H9 (cell line): ENCODE measurements around the gene ACACB. TPM values are rescaled to one million over a fixed set of nuclear protein-coding genes. Genes with fewer than 3 reads are reported as not detected.

ENCODE experiments used
- DNase-seq: peaks from one replicate; pipeline ENCODE4 v3.0.0-alpha.2; 2017
- H2AFZ ChIP-seq: one replicate; pipeline ENCODE4 v1.6.1; 2013; ENCODE audit warnings: mild to moderate bottlenecking, low read length, control low read depth, moderate library complexity
- H2AK5ac ChIP-seq: 2 replicates; pipeline ENCODE4 v1.6.1; 2013; ENCODE audit warnings: low read length, control low read depth, mixed read lengths; ENCODE audit not compliant: insufficient read length
- H2BK120ac ChIP-seq: one replicate; pipeline ENCODE4 v1.6.1; 2013; ENCODE audit warnings: low read depth, mild to moderate bottlenecking, low read length, control low read depth, inconsistent platforms; ENCODE audit not compliant: poor library complexity, severe bottlenecking
- H2BK12ac ChIP-seq: 2 replicates; pipeline ENCODE4 v1.6.1; 2013; ENCODE audit warnings: low read length, control low read depth, mixed read lengths, low read depth; ENCODE audit not compliant: insufficient read length
- H2BK15ac ChIP-seq: 2 replicates; pipeline ENCODE4 v1.6.1; 2013; ENCODE audit warnings: low read depth, low read length, control low read depth
- H2BK20ac ChIP-seq: one replicate; pipeline ENCODE4 v1.6.1; 2013; ENCODE audit warnings: low read depth, mild to moderate bottlenecking, low read length, control low read depth, inconsistent platforms; ENCODE audit not compliant: poor library complexity, severe bottlenecking
- H2BK5ac ChIP-seq: 2 replicates; pipeline ENCODE4 v1.6.1; 2013; ENCODE audit warnings: low read length, control low read depth, mixed read lengths; ENCODE audit not compliant: insufficient read length
- H3K14ac ChIP-seq: 2 replicates; pipeline ENCODE4 v1.6.1; 2013; ENCODE audit warnings: low read length, control low read depth; ENCODE audit not compliant: insufficient read depth
- H3K18ac ChIP-seq: 2 replicates; pipeline ENCODE4 v1.6.1; 2013; ENCODE audit warnings: low read depth, mild to moderate bottlenecking, mixed read lengths, low read length, control low read depth; ENCODE audit not compliant: insufficient read length
- H3K23ac ChIP-seq: 2 replicates; pipeline ENCODE4 v1.6.1; 2013; ENCODE audit warnings: low read length, control low read depth, mixed read lengths, low read depth; ENCODE audit not compliant: insufficient read length
- H3K23me2 ChIP-seq: 2 replicates; pipeline ENCODE4 v1.6.1; 2013; ENCODE audit warnings: low read depth, mild to moderate bottlenecking, mixed read lengths, low read length, control low read depth; ENCODE audit not compliant: insufficient read length, poor library complexity, severe bottlenecking
- H3K27ac ChIP-seq: 2 replicates; pipeline ENCODE4 v1.5.1; 2013; ENCODE audit warnings: low read length, control low read depth, mixed read lengths, low read depth; ENCODE audit not compliant: insufficient read length
- H3K27me3 ChIP-seq: 2 replicates; pipeline ENCODE4 v1.6.1; 2013; ENCODE audit warnings: low read length, control low read depth, inconsistent platforms; ENCODE audit not compliant: insufficient read depth
- H3K4ac ChIP-seq: 2 replicates; pipeline ENCODE4 v1.6.1; 2013; ENCODE audit warnings: low read depth, mild to moderate bottlenecking, control low read depth, inconsistent platforms, low read length, moderate library complexity
- H3K4me1 ChIP-seq: 2 replicates; pipeline ENCODE4 v1.6.1; 2013; ENCODE audit warnings: low read length, control low read depth, inconsistent platforms; ENCODE audit not compliant: insufficient read depth
- H3K4me2 ChIP-seq: 2 replicates; pipeline ENCODE4 v1.6.1; 2013; ENCODE audit warnings: low read length, control low read depth, mixed read lengths; ENCODE audit not compliant: insufficient read length, insufficient read depth
- H3K56ac ChIP-seq: 2 replicates; pipeline ENCODE4 v1.6.1; 2013; ENCODE audit warnings: low read depth, mild to moderate bottlenecking, mixed read lengths, low read length, control low read depth; ENCODE audit not compliant: insufficient read length
- H3K79me1 ChIP-seq: 2 replicates; pipeline ENCODE4 v1.6.1; 2013; ENCODE audit warnings: low read depth, mild to moderate bottlenecking, moderate library complexity, low read length, control low read depth, inconsistent platforms; ENCODE audit not compliant: insufficient read depth, poor library complexity, severe bottlenecking
- H3K79me2 ChIP-seq: 2 replicates; pipeline ENCODE4 v1.6.1; 2013; ENCODE audit warnings: low read length, control low read depth, inconsistent platforms; ENCODE audit not compliant: insufficient read depth
- H3K9ac ChIP-seq: 2 replicates; pipeline ENCODE4 v1.6.1; 2013; ENCODE audit warnings: low read length, control low read depth, mixed read lengths; ENCODE audit not compliant: insufficient read length; ENCODE audit errors: extremely low read depth
- H3K9me3 ChIP-seq: one replicate; pipeline ENCODE4 v1.6.1; 2013; ENCODE audit warnings: low read depth, low read length, inconsistent platforms; ENCODE audit not compliant: control insufficient read depth
- H3T11ph ChIP-seq: one replicate; pipeline ENCODE4 v1.6.1; 2013; ENCODE audit warnings: mild to moderate bottlenecking, low read length, control low read depth, inconsistent platforms
- H4K20me1 ChIP-seq: one replicate; pipeline ENCODE4 v1.6.1; 2013; ENCODE audit not compliant: control insufficient read depth, insufficient read length, insufficient read depth
- H4K5ac ChIP-seq: 2 replicates; pipeline ENCODE4 v1.6.1; 2013; ENCODE audit warnings: low read depth, mild to moderate bottlenecking, mixed read lengths, low read length, control low read depth; ENCODE audit not compliant: insufficient read length
- H4K8ac ChIP-seq: replicated peaks from 2 replicates; pipeline ENCODE4 v1.6.1; 2013; ENCODE audit warnings: low read length, control low read depth, mixed read lengths, low read depth; ENCODE audit not compliant: insufficient read length
- H4K91ac ChIP-seq: 2 replicates; pipeline ENCODE4 v1.6.1; 2013; ENCODE audit warnings: low read depth, mild to moderate bottlenecking, moderate library complexity, mixed read lengths, low read length, control low read depth; ENCODE audit not compliant: insufficient read length
- H3K27ac Mint-ChIP-seq, 3 experiments: 2 replicates in 2 of 3; 3 replicates in 1 of 3; pipeline ENCODE4 v1.8.0; 2020 to 2021; ENCODE audit warnings: mixed read lengths in 3 of 3, mild to moderate bottlenecking in 1 of 3, moderate library complexity in 1 of 3
- H3K27me3 Mint-ChIP-seq: 2 replicates; pipeline ENCODE4 v1.8.0; 2021; ENCODE audit warnings: low read depth, mild to moderate bottlenecking, moderate library complexity, mixed read lengths
- H3K36me3 Mint-ChIP-seq, 3 experiments: 2 replicates in 2 of 3; 3 replicates in 1 of 3; pipeline ENCODE4 v1.8.0; 2020 to 2021; ENCODE audit warnings: low read depth in 3 of 3, mixed read lengths in 3 of 3; ENCODE audit not compliant: insufficient read depth in 1 of 3
- H3K4me1 Mint-ChIP-seq, 2 experiments: 2 replicates each; pipeline ENCODE4 v1.8.0; 2020; ENCODE audit warnings: mixed read lengths in 2 of 2
- H3K4me3 Mint-ChIP-seq, 2 experiments: 2 replicates in 1 of 2; 3 replicates in 1 of 2; pipeline ENCODE4 v1.8.0; 2020 to 2021; ENCODE audit warnings: mild to moderate bottlenecking in 2 of 2, mixed read lengths in 2 of 2, moderate library complexity in 1 of 2
- H3K9me3 Mint-ChIP-seq, 2 experiments: 2 replicates in 1 of 2; 3 replicates in 1 of 2; pipeline ENCODE4 v1.8.0; 2020; ENCODE audit warnings: mild to moderate bottlenecking in 2 of 2, mixed read lengths in 2 of 2, moderate library complexity in 1 of 2
- CTCF ChIP-seq: fragments of 200-600 bp; sonication (generic); conservative IDR thresholded peaks from 3 replicates; pipeline ENCODE4 v1.8.0; 2021; ENCODE audit warnings: antibody characterized with exemption, mild to moderate bottlenecking
- WGBS: extraction: QIAGEN DNeasy Blood & Tissue Kit; methylation state at CpG from one replicate; pipeline ENCODE4 v1.1.7; 2013; ENCODE audit warnings: missing lambda C conversion rate, low lambda C conversion rate, mixed read lengths; ENCODE audit not compliant: insufficient read length; ENCODE audit errors: extremely low coverage; 5-methylcytosine and 5-hydroxymethylcytosine counted together
- total RNA-seq: library from RNA; stranded (reverse); gene quantifications from 2 replicates; pipeline ENCODE4 v1.2.1, GENCODE V29; 2021

Gene ACACB
- total RNA-seq, 1 experiment from 2014 or later, result 14.2 TPM

GRCh38 chr12:109084425-109084824 is 32.0 kb upstream of the ACACB start:
- Histone ChIP-seq H3K4ac (no peak overlapping the region), H3K27ac (no peak overlapping the region), H3K14ac (no peak overlapping the region), H3K79me1 (no peaks in the 10 kb centered on the region), H4K20me1 (no peaks in the 10 kb centered on the region), H2AK5ac (no peak overlapping the region), H4K91ac (no peak overlapping the region), H4K5ac (no peak overlapping the region), H3K27me3 (no peaks in the 10 kb centered on the region), H3K56ac (no peak overlapping the region), H2AFZ (no peak overlapping the region), H2BK20ac (no peak overlapping the region), H3K23ac (no peak overlapping the region), H3K23me2 (no peaks in the 10 kb centered on the region), H3K9ac (no peak overlapping the region), H3K9me3 (no peaks in the 10 kb centered on the region), H3T11ph (no peak overlapping the region), H4K8ac (no peak overlapping the region), H3K79me2 (no peaks in the 10 kb centered on the region), H3K18ac (no peak overlapping the region), H3K4me2 (no peak overlapping the region), H2BK5ac (no peak overlapping the region), H2BK12ac (no peak overlapping the region), H3K4me1 (no peaks in the 10 kb centered on the region), H2BK120ac (no peak overlapping the region), H2BK15ac (no peak overlapping the region)
- no peaks in the 10 kb centered on the region for H3K9me3 Mint-ChIP-seq
- H3K4me3 Mint-ChIP-seq, result no peak overlapping the region
- H3K4me1 Mint-ChIP-seq, result no peaks in the 10 kb centered on the region
- no peak overlapping the region for H3K27ac Mint-ChIP-seq
- TF ChIP-seq CTCF, result no peak
- WGBS, result no CpG with 5 or more reads among the region's 2 CpGs
- no peak for DNase-seq
- no peaks in the 10 kb centered on the region for H3K27me3 Mint-ChIP-seq
- peaks cover 5 to 34% (median 30%) of the 10 kb centered on the region in 3 experiments; a peak in 6 of 7 replicates for H3K36me3 Mint-ChIP-seq
